Stimulated activated CD8-positive, alpha-beta memory T cell treated with anti-CD3 and anti-CD28 coated beads, Interleukin-4, amount 100 ng/mL, for 4 hours (primary cell): ENCODE data around the gene EFL1.
"Not testable (repeated sequence)": the region's sequence is repeated elsewhere in the genome, so short reads cannot be mapped to it uniquely, and the experiment has no call there.

Experiments
- DNase-seq, 2 donors: peaks; one replicate each; pipeline ENCODE4 v3.0.0-alpha.2; 2020; ENCODE audit warnings: low read depth in 2 of 2, low spot score in 1 of 2

Gene EFL1

GRCh38 chr15:82282386-82282785 is 19.9 kb upstream of the EFL1 start:
- DNase-seq = not testable (repeated sequence)

- not testable (repeated sequence) for DNase-seq
These were observed 18.7 kb upstream of the EFL1 start for GRCh38 chr15:82281276-82281675.

- DNase-seq = no peak
These were observed 12.9 kb upstream of the EFL1 start for GRCh38 chr15:82275410-82275809.

- no peak for DNase-seq
These were observed 9.6 kb upstream of the EFL1 start for GRCh38 chr15:82272154-82272553.

- DNase-seq = not testable (repeated sequence)
These were observed 5.9 kb upstream of the EFL1 start for GRCh38 chr15:82268454-82268853.

GRCh38 chr15:82267137-82267536 is 4.6 kb upstream of the EFL1 start:
- DNase-seq = not testable (repeated sequence)

- DNase-seq = no peak
These were observed 816 bp upstream of the EFL1 start for GRCh38 chr15:82263350-82263749.

GRCh38 chr15:82261566-82262421 is 740 bp downstream of the EFL1 start:
- DNase-seq = not testable (repeated sequence)

- DNase-seq = not testable (repeated sequence)
These were observed 14.3 kb downstream of the EFL1 start for GRCh38 chr15:82248261-82248660.

- not testable (repeated sequence) for DNase-seq
These were observed 16.6 kb downstream of the EFL1 start for GRCh38 chr15:82245956-82246355.

- DNase-seq = not testable (repeated sequence)
These were observed 18.9 kb downstream of the EFL1 start for GRCh38 chr15:82243644-82244043.

GRCh38 chr15:82241836-82242499 is 20.6 kb downstream of the EFL1 start:
- DNase-seq = not testable (repeated sequence)

- DNase-seq = no peak
These were observed 22.7 kb downstream of the EFL1 start for GRCh38 chr15:82239685-82240391.

GRCh38 chr15:82237944-82238534 is 24.5 kb downstream of the EFL1 start:
- DNase-seq = not testable (repeated sequence)

- DNase-seq = no peak
These were observed 30.7 kb downstream of the EFL1 start for GRCh38 chr15:82231842-82232241.

GRCh38 chr15:82231233-82231632 is 31.3 kb downstream of the EFL1 start:
- DNase-seq = no peak

GRCh38 chr15:82228750-82229149 is 33.8 kb downstream of the EFL1 start:
- no peak for DNase-seq

- not testable (repeated sequence) for DNase-seq
These were observed 41.0 kb downstream of the EFL1 start for GRCh38 chr15:82221535-82221934.

GRCh38 chr15:82216092-82216491 is 46.4 kb downstream of the EFL1 start:
- not testable (repeated sequence) for DNase-seq

- not testable (repeated sequence) for DNase-seq
These were observed 50.3 kb downstream of the EFL1 start for GRCh38 chr15:82212201-82212600.

GRCh38 chr15:82210066-82210597 is 52.4 kb downstream of the EFL1 start:
- DNase-seq = not testable (repeated sequence)
